Measurements from ENCODE around the gene AMPH. TPM values are rescaled to one million over a fixed set of nuclear protein-coding genes. Genes with fewer than 3 reads are reported as not detected.

The AMPH gene
- polyA plus RNA-seq, 1 donor (not counting 4 experiments of a cell fraction or from before 2014, with no cell fraction given), result not detected

DNA sequence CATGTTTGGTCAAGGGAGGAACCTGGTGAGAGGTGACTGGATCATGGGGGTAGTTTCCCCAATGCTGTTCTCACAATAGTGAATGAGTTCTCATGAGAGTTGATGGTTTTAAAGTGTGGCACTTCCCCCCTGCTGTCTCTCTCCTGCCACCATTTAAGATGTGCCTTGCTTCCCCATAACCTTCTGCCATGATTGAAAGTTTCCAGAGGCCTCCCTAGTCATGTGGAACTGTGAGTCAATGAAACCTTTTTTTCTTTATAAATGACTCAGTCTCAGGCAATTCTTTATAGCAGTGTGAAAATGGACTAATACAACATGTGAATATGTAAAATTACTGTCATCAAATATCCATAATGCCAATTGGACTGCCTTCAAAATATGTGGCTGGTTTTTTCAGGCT lies 192.2 kb downstream of the AMPH start:
- no peak overlapping the region for H3K4me2 ChIP-seq (ENCODE audit: control insufficient read depth, extremely low read depth, insufficient read depth, low read depth, low read length)
- no peak overlapping the region for H3K4me3 ChIP-seq (ENCODE audit: control insufficient read depth in 2 of 3, extremely low read depth in 1 of 3, insufficient read depth in 2 of 3, low read depth in 1 of 3, low read length in 3 of 3)
- DNase-seq (ENCODE audit: low read depth, low spot score) (no peak), FAIRE-seq (no peak)
- dilution Hi-C loops (cut with MboI; ENCODE audit: extremely low pct_ligation_motif_present, low sequenced_read_pairs), result no loop called here
- no peaks in the 10 kb centered on the region for H3K27me3 ChIP-seq (ENCODE audit: control insufficient read depth, extremely low read depth, insufficient read depth, low read length)
- TF ChIP-seq EZH2 (IDR thresholded peaks at IDR 0.05; ENCODE audit: low read length), result no peak
- no peaks in the 10 kb centered on the region for H3K36me3 ChIP-seq (ENCODE audit: control insufficient read depth in 2 of 2, extremely low read depth in 1 of 2, insufficient read depth in 2 of 2, low read length in 2 of 2)
- no peaks in the 10 kb centered on the region for H3K4me1 ChIP-seq (ENCODE audit: control insufficient read depth, extremely low read depth, insufficient read depth, low read length)
- H3K27ac ChIP-seq (ENCODE audit: control insufficient read depth, insufficient read depth, low read length), result no peak overlapping the region
- H3K9ac ChIP-seq (ENCODE audit: control insufficient read depth, extremely low read depth, insufficient read depth, low read length), result no peak overlapping the region
- H3K79me2 ChIP-seq (ENCODE audit: control insufficient read depth, insufficient read depth, low read length), result no peaks in the 10 kb centered on the region
- no peaks in the 10 kb centered on the region for H3K9me3 ChIP-seq (ENCODE audit: control insufficient read depth, low read depth, low read length)
- H2AFZ ChIP-seq (ENCODE audit: control insufficient read depth, low read length), result no peak overlapping the region
- H4K20me1 ChIP-seq (ENCODE audit: control insufficient read depth, extremely low read depth, insufficient read depth, low read length), result no peaks in the 10 kb centered on the region
- H3K9me1 ChIP-seq (ENCODE audit: control insufficient read depth, extremely low read depth, insufficient read depth, low read length), result no peaks in the 10 kb centered on the region

DNA sequence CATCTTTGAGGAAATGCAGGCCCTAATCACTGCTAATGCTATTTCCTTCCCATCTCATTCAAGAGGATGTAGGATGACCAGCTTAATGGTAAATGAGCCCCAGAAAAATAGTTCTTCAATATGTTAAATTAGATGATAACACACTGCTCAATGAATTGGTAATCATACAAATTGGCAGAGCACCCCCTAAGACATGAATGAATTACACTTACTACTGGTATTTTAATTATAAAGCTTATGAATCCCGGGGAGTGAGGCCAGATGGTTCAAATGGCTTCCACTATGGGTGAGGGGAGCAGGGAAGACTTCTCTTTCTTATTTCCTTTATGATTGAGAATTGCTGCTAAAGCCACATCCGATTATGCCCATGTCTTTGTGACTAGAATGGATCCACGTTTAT lies 198.5 kb downstream of the AMPH start:
- H3K4me2 ChIP-seq (ENCODE audit: control insufficient read depth, extremely low read depth, insufficient read depth, low read depth, low read length), result no peak overlapping the region
- H3K4me1 ChIP-seq (ENCODE audit: control insufficient read depth, extremely low read depth, insufficient read depth, low read length), result no peaks in the 10 kb centered on the region
- no peaks in the 10 kb centered on the region for H3K27me3 ChIP-seq (ENCODE audit: control insufficient read depth, extremely low read depth, insufficient read depth, low read length)
- no peak overlapping the region for H2AFZ ChIP-seq (ENCODE audit: control insufficient read depth, low read length)
- H3K36me3 ChIP-seq (ENCODE audit: control insufficient read depth in 2 of 2, extremely low read depth in 1 of 2, insufficient read depth in 2 of 2, low read length in 2 of 2), result no peaks in the 10 kb centered on the region
- H3K9me3 ChIP-seq (ENCODE audit: control insufficient read depth, low read depth, low read length), result no peaks in the 10 kb centered on the region
- no peak overlapping the region for H3K4me3 ChIP-seq (ENCODE audit: control insufficient read depth in 2 of 3, extremely low read depth in 1 of 3, insufficient read depth in 2 of 3, low read depth in 1 of 3, low read length in 3 of 3)
- DNase-seq (ENCODE audit: low read depth, low spot score) (no peak), FAIRE-seq (no peak)
- no peak overlapping the region for H3K27ac ChIP-seq (ENCODE audit: control insufficient read depth, insufficient read depth, low read length)
- H3K9ac ChIP-seq (ENCODE audit: control insufficient read depth, extremely low read depth, insufficient read depth, low read length), result no peak overlapping the region
- H3K79me2 ChIP-seq (ENCODE audit: control insufficient read depth, insufficient read depth, low read length), result no peaks in the 10 kb centered on the region
- TF ChIP-seq, protein P1, sequence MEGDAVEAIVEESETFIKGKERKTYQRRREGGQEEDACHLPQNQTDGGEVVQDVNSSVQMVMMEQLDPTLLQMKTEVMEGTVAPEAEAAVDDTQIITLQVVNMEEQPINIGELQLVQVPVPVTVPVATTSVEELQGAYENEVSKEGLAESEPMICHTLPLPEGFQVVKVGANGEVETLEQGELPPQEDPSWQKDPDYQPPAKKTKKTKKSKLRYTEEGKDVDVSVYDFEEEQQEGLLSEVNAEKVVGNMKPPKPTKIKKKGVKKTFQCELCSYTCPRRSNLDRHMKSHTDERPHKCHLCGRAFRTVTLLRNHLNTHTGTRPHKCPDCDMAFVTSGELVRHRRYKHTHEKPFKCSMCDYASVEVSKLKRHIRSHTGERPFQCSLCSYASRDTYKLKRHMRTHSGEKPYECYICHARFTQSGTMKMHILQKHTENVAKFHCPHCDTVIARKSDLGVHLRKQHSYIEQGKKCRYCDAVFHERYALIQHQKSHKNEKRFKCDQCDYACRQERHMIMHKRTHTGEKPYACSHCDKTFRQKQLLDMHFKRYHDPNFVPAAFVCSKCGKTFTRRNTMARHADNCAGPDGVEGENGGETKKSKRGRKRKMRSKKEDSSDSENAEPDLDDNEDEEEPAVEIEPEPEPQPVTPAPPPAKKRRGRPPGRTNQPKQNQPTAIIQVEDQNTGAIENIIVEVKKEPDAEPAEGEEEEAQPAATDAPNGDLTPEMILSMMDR (optimal IDR thresholded peaks at IDR 0.05 in 1 of 3, IDR thresholded peaks at IDR 0.05 in 1 of 3, conservative IDR thresholded peaks at IDR 0.05 in 1 of 3; ENCODE audit: extremely low read depth in 1 of 3, insufficient read depth in 2 of 3, low read length in 3 of 3), result no peak
- no peak for TF ChIP-seq EZH2 (IDR thresholded peaks at IDR 0.05; ENCODE audit: low read length)
- H3K9me1 ChIP-seq (ENCODE audit: control insufficient read depth, extremely low read depth, insufficient read depth, low read length), result no peaks in the 10 kb centered on the region
- no peaks in the 10 kb centered on the region for H4K20me1 ChIP-seq (ENCODE audit: control insufficient read depth, extremely low read depth, insufficient read depth, low read length)
- dilution Hi-C loops (cut with MboI; ENCODE audit: extremely low pct_ligation_motif_present, low sequenced_read_pairs), result no loop called here

DNA sequence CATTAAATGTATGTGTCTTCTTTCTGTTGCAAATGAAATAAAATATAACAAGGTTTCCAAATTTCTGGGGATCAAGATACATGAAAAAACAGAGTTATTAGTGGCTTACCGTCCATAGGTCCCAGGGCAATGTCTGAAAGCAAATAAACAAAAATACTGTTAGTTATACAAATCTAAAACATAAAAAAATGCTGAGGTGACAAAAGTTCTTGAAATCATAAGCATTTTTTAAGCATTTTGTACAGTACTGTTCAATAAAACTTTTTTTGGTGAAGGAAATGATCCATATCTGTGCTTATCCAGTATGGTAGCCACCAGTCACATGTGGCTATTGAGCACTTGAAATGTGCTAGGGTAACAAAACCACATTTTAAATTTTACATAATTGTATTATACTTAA lies 199.1 kb downstream of the AMPH start:
- no peaks in the 10 kb centered on the region for H3K79me2 ChIP-seq (ENCODE audit: control insufficient read depth, insufficient read depth, low read length)
- no peaks in the 10 kb centered on the region for H3K9me1 ChIP-seq (ENCODE audit: control insufficient read depth, extremely low read depth, insufficient read depth, low read length)
- H3K27ac ChIP-seq (ENCODE audit: control insufficient read depth, insufficient read depth, low read length), result no peak overlapping the region
- H3K27me3 ChIP-seq (ENCODE audit: control insufficient read depth, extremely low read depth, insufficient read depth, low read length), result no peaks in the 10 kb centered on the region
- no peak overlapping the region for H3K9ac ChIP-seq (ENCODE audit: control insufficient read depth, extremely low read depth, insufficient read depth, low read length)
- H3K4me3 ChIP-seq (ENCODE audit: control insufficient read depth in 2 of 3, extremely low read depth in 1 of 3, insufficient read depth in 2 of 3, low read depth in 1 of 3, low read length in 3 of 3), result no peak overlapping the region
- no peaks in the 10 kb centered on the region for H3K4me1 ChIP-seq (ENCODE audit: control insufficient read depth, extremely low read depth, insufficient read depth, low read length)
- FAIRE-seq (no peak), DNase-seq (ENCODE audit: low read depth, low spot score) (no peak)
- H2AFZ ChIP-seq (ENCODE audit: control insufficient read depth, low read length), result no peak overlapping the region
- dilution Hi-C loops (cut with MboI; ENCODE audit: extremely low pct_ligation_motif_present, low sequenced_read_pairs), result no loop called here
- no peaks in the 10 kb centered on the region for H4K20me1 ChIP-seq (ENCODE audit: control insufficient read depth, extremely low read depth, insufficient read depth, low read length)
- H3K4me2 ChIP-seq (ENCODE audit: control insufficient read depth, extremely low read depth, insufficient read depth, low read depth, low read length), result no peak overlapping the region
- TF ChIP-seq, protein P1 (optimal IDR thresholded peaks at IDR 0.05 in 1 of 3, IDR thresholded peaks at IDR 0.05 in 1 of 3, conservative IDR thresholded peaks at IDR 0.05 in 1 of 3; ENCODE audit: extremely low read depth in 1 of 3, insufficient read depth in 2 of 3, low read length in 3 of 3), result no peak
- no peak for TF ChIP-seq EZH2 (IDR thresholded peaks at IDR 0.05; ENCODE audit: low read length)
- H3K9me3 ChIP-seq (ENCODE audit: control insufficient read depth, low read depth, low read length), result no peaks in the 10 kb centered on the region
- no peaks in the 10 kb centered on the region for H3K36me3 ChIP-seq (ENCODE audit: control insufficient read depth in 2 of 2, extremely low read depth in 1 of 2, insufficient read depth in 2 of 2, low read length in 2 of 2)
